Peyer's patch (tissue), 4 donors: ENCODE data around the gene TTC38. TPM values are rescaled to one million over a fixed set of nuclear protein-coding genes. Genes with fewer than 3 reads are reported as not detected.

ENCODE experiments used
- DNase-seq, 3 donors: peaks; one replicate each; pipeline ENCODE4 v3.0.0-alpha.2; 2017 to 2019
- H3K27ac ChIP-seq, 4 donors: fragments of 200-600 bp; sonication (generic); one replicate each; pipeline ENCODE4 v1.5.1; 2016 to 2019
- H3K27me3 ChIP-seq, 2 donors: fragments of 200-600 bp; sonication (generic); one replicate each; pipeline ENCODE4 v1.5.1; 2019
- H3K36me3 ChIP-seq, 3 donors: fragments of 200-600 bp; sonication (generic); one replicate each; pipeline ENCODE4 v1.5.1; 2016 to 2019
- H3K4me1 ChIP-seq, 4 donors: fragments of 200-600 bp; sonication (generic); one replicate each; pipeline ENCODE4 v1.5.1; 2016 to 2019
- H3K4me3 ChIP-seq, 4 donors: fragments of 200-600 bp; sonication (generic); 1 replicate in 3 of 4; 2 replicates in 1 of 4; pipeline ENCODE4 v1.5.1; 2016 to 2019; ENCODE audit warnings: mild to moderate bottlenecking in 1 of 4
- H3K9me3 ChIP-seq, 4 donors: fragments of 200-600 bp; sonication (generic); one replicate each; pipeline ENCODE4 v1.5.1; 2016 to 2019; ENCODE audit warnings: mild to moderate bottlenecking in 1 of 4
- CTCF ChIP-seq, 6 experiments: fragments of 450-650 bp in 4 of 6; fragments of 200-600 bp in 2 of 6; sonication (generic) in 1 of 6; IDR thresholded peaks; one replicate each; pipeline ENCODE4 v1.5.1; 2017 to 2019; ENCODE audit warnings: antibody characterized with exemption in 6 of 6, mild to moderate bottlenecking in 3 of 6, moderate library complexity in 1 of 6
- POLR2A ChIP-seq, 2 donors: fragments of 450-650 bp; IDR thresholded peaks; one replicate each; pipeline ENCODE4 v1.5.1; 2017; ENCODE audit warnings: antibody characterized with exemption in 2 of 2, mild to moderate bottlenecking in 2 of 2, moderate library complexity in 2 of 2
- total RNA-seq, 4 donors: library from RNA; depleted of rRNA; stranded (reverse); fragments of >200 nt; gene quantifications; one replicate each; pipeline ENCODE4 v1.1.0, GENCODE V29; 2016

Gene TTC38
- total RNA-seq, 4 donors from 2014 or later, result 173 to 606 (median 587) TPM

GRCh38 chr22:46293577-46294260 lies 25.9 kb downstream of the TTC38 start:
- TF ChIP-seq CTCF (IDR thresholded peaks at IDR 0.05), result no peak
- TF ChIP-seq POLR2A (IDR thresholded peaks at IDR 0.05), result no peak
- no peaks in the 10 kb centered on the region for H3K9me3 ChIP-seq
- no peaks in the 10 kb centered on the region for H3K27me3 ChIP-seq
- H3K4me3 ChIP-seq, result no peak overlapping the region
- peaks cover 0 to 48% (median 0%) of the 10 kb centered on the region in 3 donors for H3K36me3 ChIP-seq
- H3K4me1 ChIP-seq, result peaks cover 0 to 17% (median 10%) of the 10 kb centered on the region in 4 donors
- peak overlapping the region in 2 of 4 donors; percentile 35 to 41 for H3K27ac ChIP-seq
- DNase-seq, result peak; percentile 26 to 70 (median 50)

DNA sequence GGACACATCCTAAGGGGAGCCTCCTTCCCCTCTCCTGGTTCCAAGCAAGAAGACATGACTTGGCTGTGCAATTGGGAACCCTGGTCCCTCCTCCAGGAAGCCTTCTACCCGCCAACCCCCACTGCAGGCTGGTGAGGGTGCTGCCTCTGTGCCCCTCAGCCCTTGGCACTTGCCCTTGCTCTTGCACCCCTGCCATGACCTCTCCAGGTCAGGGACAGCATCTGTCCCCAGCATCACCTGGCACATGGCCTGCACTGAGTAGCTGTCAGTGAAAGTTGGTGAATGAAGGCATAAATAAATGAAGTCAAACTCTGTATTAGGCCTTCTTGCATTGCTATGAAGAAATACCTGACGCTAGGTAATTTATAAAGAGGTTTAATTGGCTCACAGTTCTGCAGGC lies 27.0 kb downstream of the TTC38 start:
- TF ChIP-seq POLR2A (IDR thresholded peaks at IDR 0.05), result no peak

GRCh38 chr22:46295277-46295971 lies 27.6 kb downstream of the TTC38 start:
- peak overlapping the region; percentile 49 to 69 (median 58) for H3K4me3 ChIP-seq
- H3K9me3 ChIP-seq, result no peaks in the 10 kb centered on the region
- TF ChIP-seq CTCF (IDR thresholded peaks at IDR 0.05) (no peak), POLR2A (IDR thresholded peaks at IDR 0.05) (no peak)
- no peaks in the 10 kb centered on the region for H3K27me3 ChIP-seq
- peak overlapping the region; percentile 91 to 95 (median 94) for H3K27ac ChIP-seq
- peak in 1 of 3 donors; percentile 51 for DNase-seq
- H3K36me3 ChIP-seq, result peaks cover 0 to 31% (median 0%) of the 10 kb centered on the region in 3 donors
- H3K4me1 ChIP-seq, result peaks cover 0 to 17% (median 9%) of the 10 kb centered on the region in 4 donors

More for the DNA sequence above, 27.0 kb downstream of the TTC38 start:
- Histone ChIP-seq H3K4me3 (no peak overlapping the region), H3K27ac (no peak overlapping the region), H3K27me3 (no peaks in the 10 kb centered on the region), H3K4me1 (peaks cover 0 to 17% (median 9%) of the 10 kb centered on the region in 4 donors), H3K36me3 (peaks cover 0 to 38% (median 0%) of the 10 kb centered on the region in 3 donors), H3K9me3 (no peaks in the 10 kb centered on the region)
- peak in 1 of 3 donors; percentile 51 for DNase-seq

DNA sequence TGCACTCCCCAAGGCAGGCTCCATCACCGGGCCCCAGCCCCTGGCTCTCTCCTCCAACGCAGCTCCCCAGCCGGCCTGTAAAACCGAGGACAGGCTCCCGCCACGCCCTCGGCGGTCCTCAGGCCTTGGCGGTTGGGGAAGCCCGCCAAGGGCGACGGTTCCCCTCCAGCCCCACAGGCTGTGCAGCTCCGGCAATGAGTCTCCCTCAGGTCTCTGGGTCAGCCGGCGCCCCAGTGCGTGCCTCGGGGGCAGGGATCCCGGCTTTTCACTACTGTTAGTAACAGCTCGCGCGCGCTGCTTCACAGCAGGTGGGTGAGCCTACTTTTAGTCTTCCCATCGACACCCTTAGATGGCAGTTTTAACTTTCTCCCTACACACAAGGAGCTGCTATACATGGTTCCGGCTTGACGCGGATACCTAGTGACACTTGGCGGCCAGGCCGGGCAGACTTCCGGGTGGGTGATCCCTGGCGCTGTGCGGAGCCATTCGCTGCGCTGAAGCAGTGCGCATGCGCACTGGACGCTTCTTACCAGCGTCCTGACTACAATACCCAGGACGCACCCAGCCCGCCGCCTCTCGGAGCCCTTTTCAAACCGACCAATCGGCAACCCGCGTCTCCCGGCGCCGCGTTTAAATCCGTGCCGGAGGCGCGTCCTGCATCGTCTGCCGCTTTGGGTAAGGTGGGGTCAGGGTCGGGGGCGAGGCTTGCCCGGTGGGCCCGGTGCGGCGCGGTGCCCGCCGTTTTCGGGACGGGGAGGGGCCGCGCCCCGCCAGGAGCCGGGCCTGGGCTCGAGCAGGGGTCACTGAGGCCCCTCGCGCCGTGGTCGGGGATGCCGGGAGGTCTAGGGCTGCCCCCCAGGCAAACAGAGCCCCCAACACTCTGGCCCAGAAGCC lies 28.7 kb downstream of the TTC38 start, which contains the start of gene GTSE1:
TSS of gene GTSE1 (plus strand) at position 614 of the 894 bp plus-strand sequence. CDS start 531 bp downstream, outside the sequence.
- H3K36me3 ChIP-seq, result peaks cover 0 to 21% (median 0%) of the 10 kb centered on the region in 3 donors

More for the DNA sequence above, 28.7 kb downstream of the TTC38 start, which contains the start of gene GTSE1:
- H3K4me3 ChIP-seq, result peak within 1 kb of the TSS; percentile 49 to 69 (median 58)
- H3K27me3 ChIP-seq, result no peaks in the 10 kb centered on the region
- H3K4me1 ChIP-seq, result peaks cover 0 to 17% (median 9%) of the 10 kb centered on the region in 4 donors
- no peaks in the 10 kb centered on the region for H3K9me3 ChIP-seq
- TF ChIP-seq CTCF (IDR thresholded peaks at IDR 0.05), result peak in 5 of 6 experiments; percentile 14 to 47 (median 25)
- peak; percentile 57 to 65 for TF ChIP-seq POLR2A (IDR thresholded peaks at IDR 0.05)
- DNase-seq, result peak; percentile 97 to 99 (median 98)
- peak within 1 kb of the TSS; percentile 91 to 95 (median 94) for H3K27ac ChIP-seq
